H1 (cell line): ENCODE data around the gene PRR35. TPM values are rescaled to one million over a fixed set of nuclear protein-coding genes. Genes with fewer than 3 reads are reported as not detected.

Experiments
- CTCF ChIA-PET: fragments of 300-600 bp; sonication (Branson Sonifier 250); formaldehyde crosslinking; loops from one replicate; lab custom pipeline; 2021; ENCODE audit not compliant: partially characterized antibody; lab: Charles Lee
- POLR2A ChIA-PET: fragments of 300-600 bp; sonication (Branson Sonifier 250); formaldehyde crosslinking; loops from one replicate; lab custom pipeline; 2021; ENCODE audit warnings: inconsistent platforms; ENCODE audit not compliant: partially characterized antibody; lab: Charles Lee
- DNase-seq, 2 experiments: peaks; one replicate each; pipeline versions ENCODE4 v3.0.0 to v3.0.0-alpha.2; 2010 to 2022; ENCODE audit warnings: low spot score in 2 of 2, low read depth in 1 of 2, mixed read lengths in 1 of 2
- FAIRE-seq: peaks from 2 replicates; lab custom pipeline; 2011; peaks lifted over from hg19 to GRCh38; lab: Jason Lieb, UNC
- H2AFZ ChIP-seq: 2 replicates; pipeline ENCODE4 v1.8.1; 2012; ENCODE audit warnings: low read length, inconsistent platforms
- H2AK5ac ChIP-seq: 2 replicates; pipeline ENCODE4 v1.6.1; 2013; ENCODE audit warnings: low read depth, low read length
- H2BK120ac ChIP-seq: replicated peaks from 2 replicates; pipeline ENCODE3; 2013; ENCODE audit warnings: low read depth, low read length, inconsistent platforms
- H2BK12ac ChIP-seq: 2 replicates; pipeline ENCODE4 v1.6.1; 2013; ENCODE audit warnings: low read depth, low read length
- H2BK15ac ChIP-seq: 2 replicates; pipeline ENCODE4 v1.6.1; 2013; ENCODE audit warnings: low read length
- H2BK20ac ChIP-seq: 2 replicates; pipeline ENCODE4 v1.6.1; 2013; ENCODE audit warnings: low read length
- H2BK5ac ChIP-seq: 2 replicates; pipeline ENCODE4 v1.6.1; 2013; ENCODE audit warnings: low read depth, low read length
- H3K14ac ChIP-seq: 2 replicates; pipeline ENCODE4 v1.6.1; 2013; ENCODE audit warnings: inconsistent platforms; ENCODE audit not compliant: insufficient read length
- H3K18ac ChIP-seq: 2 replicates; pipeline ENCODE4 v1.6.1; 2013; ENCODE audit warnings: low read length; ENCODE audit errors: extremely low read depth
- H3K23ac ChIP-seq: 2 replicates; pipeline ENCODE4 v1.6.1; 2013; ENCODE audit warnings: inconsistent platforms; ENCODE audit not compliant: insufficient read length
- H3K23me2 ChIP-seq: 2 replicates; pipeline ENCODE4 v1.6.1; 2013; ENCODE audit warnings: low read depth, low read length
- H3K27ac ChIP-seq: 2 replicates; pipeline ENCODE4 v1.6.1; 2011; ENCODE audit warnings: low read depth, low read length, inconsistent platforms
- H3K27me3 ChIP-seq, 4 experiments: replicated peaks in 1 of 4; 1 replicate in 1 of 4; 2 replicates in 3 of 4; pipeline versions ENCODE4 v1.6.1 to v1.8.1; 2011 to 2013; ENCODE audit warnings: low read length in 3 of 4, mild to moderate bottlenecking in 3 of 4, inconsistent platforms in 2 of 4, mixed read lengths in 2 of 4, moderate library complexity in 1 of 4; ENCODE audit not compliant: control insufficient read depth in 3 of 4, insufficient read depth in 3 of 4; ENCODE audit errors: extremely low read depth in 1 of 4
- H3K36me3 ChIP-seq, 4 experiments: 2 replicates each; pipeline versions ENCODE4 v1.6.1 to v1.8.1; 2011 to 2013; ENCODE audit warnings: mild to moderate bottlenecking in 4 of 4, low read length in 3 of 4, moderate library complexity in 2 of 4, control low read depth in 1 of 4, inconsistent platforms in 1 of 4; ENCODE audit not compliant: insufficient read depth in 4 of 4, control insufficient read depth in 2 of 4
- H3K4ac ChIP-seq: replicated peaks from 2 replicates; pipeline ENCODE3; 2013; ENCODE audit warnings: low read length, low read depth, mixed read lengths, inconsistent platforms; ENCODE audit not compliant: insufficient read length
- H3K4me1 ChIP-seq, 4 experiments: replicated peaks in 1 of 4; 1 replicate in 1 of 4; 2 replicates in 3 of 4; pipeline versions ENCODE4 v1.6.1 to v1.8.1; 2011 to 2013; ENCODE audit warnings: low read length in 3 of 4, inconsistent platforms in 2 of 4, mixed read lengths in 1 of 4; ENCODE audit not compliant: insufficient read depth in 4 of 4, control insufficient read depth in 3 of 4
- H3K4me2 ChIP-seq, 2 experiments: 2 replicates each; pipeline versions ENCODE4 v1.6.1 to v1.8.1; 2011 to 2013; ENCODE audit warnings: low read depth in 2 of 2, low read length in 2 of 2, control low read depth in 1 of 2, inconsistent platforms in 1 of 2, mild to moderate bottlenecking in 1 of 2; ENCODE audit not compliant: insufficient read depth in 1 of 2
- H3K4me3 ChIP-seq, 4 experiments: fragments of 200-600, 300-600 bp in 1 of 4; sonication (generic), shearing (Covaris generic), sonication (Bioruptor Twin) in 1 of 4; 2 replicates each; pipeline versions ENCODE4 v1.5.1 to v1.8.1; 2011 to 2016; ENCODE audit warnings: low read length in 4 of 4, low read depth in 3 of 4, control low read depth in 2 of 4, inconsistent platforms in 2 of 4, mild to moderate bottlenecking in 2 of 4, mixed read lengths in 1 of 4, moderate library complexity in 1 of 4; ENCODE audit not compliant: insufficient read depth in 2 of 4; ENCODE audit errors: extremely low read depth in 1 of 4
- H3K56ac ChIP-seq: replicated peaks from 2 replicates; pipeline ENCODE3; 2013; ENCODE audit warnings: low read depth, mild to moderate bottlenecking, mixed read lengths, low read length, inconsistent platforms; ENCODE audit not compliant: insufficient read length
- H3K79me1 ChIP-seq: 2 replicates; pipeline ENCODE4 v1.6.1; 2013; ENCODE audit warnings: low read depth, low read length, control low read depth
- H3K79me2 ChIP-seq, 2 experiments: 2 replicates each; pipeline versions ENCODE4 v1.6.1 to v1.8.1; 2012 to 2013; ENCODE audit warnings: low read length in 2 of 2, mild to moderate bottlenecking in 2 of 2, inconsistent platforms in 1 of 2; ENCODE audit not compliant: insufficient read depth in 2 of 2, control insufficient read depth in 1 of 2
- H3K9ac ChIP-seq, 4 experiments: replicated peaks in 1 of 4; 1 replicate in 1 of 4; 2 replicates in 3 of 4; pipeline versions ENCODE4 v1.6.1 to v1.8.1; 2011 to 2013; ENCODE audit warnings: low read depth in 3 of 4, low read length in 3 of 4, control low read depth in 2 of 4, mild to moderate bottlenecking in 2 of 4, moderate library complexity in 2 of 4, inconsistent platforms in 1 of 4; ENCODE audit errors: extremely low read depth in 1 of 4
- H3K9me3 ChIP-seq, 2 experiments: 2 replicates each; pipeline versions ENCODE4 v1.6.1 to v1.8.1; 2012 to 2013; ENCODE audit warnings: mild to moderate bottlenecking in 2 of 2, moderate library complexity in 2 of 2, control low read depth in 1 of 2, inconsistent platforms in 1 of 2, low read depth in 1 of 2, low read length in 1 of 2, mixed read lengths in 1 of 2; ENCODE audit not compliant: insufficient read depth in 2 of 2
- H4K20me1 ChIP-seq, 2 experiments: replicated peaks in 1 of 2; 2 replicates each; pipeline versions ENCODE3 to v1.8.1; 2011 to 2013; ENCODE audit warnings: inconsistent platforms in 2 of 2, low read length in 2 of 2, mild to moderate bottlenecking in 1 of 2; ENCODE audit not compliant: insufficient read depth in 2 of 2, control insufficient read depth in 1 of 2
- H4K5ac ChIP-seq: 2 replicates; pipeline ENCODE4 v1.6.1; 2013; ENCODE audit warnings: low read length, low read depth, mixed read lengths, inconsistent platforms; ENCODE audit not compliant: insufficient read length
- H4K8ac ChIP-seq: 2 replicates; pipeline ENCODE4 v1.8.0; 2013; ENCODE audit warnings: mild to moderate bottlenecking, moderate library complexity, low read length, inconsistent platforms; ENCODE audit not compliant: insufficient read depth; ENCODE audit errors: extremely low read depth
- H4K91ac ChIP-seq: replicated peaks from 2 replicates; pipeline ENCODE3; 2013; ENCODE audit warnings: low read length, mixed read lengths, inconsistent platforms; ENCODE audit not compliant: insufficient read length
- ATF2 ChIP-seq: IDR thresholded peaks from 2 replicates; pipeline ENCODE4 v1.6.1; 2012; ENCODE audit warnings: low read length, inconsistent platforms
- HDAC2 ChIP-seq, 2 experiments: fragments of 300-600 bp in 1 of 2; sonication (generic) in 1 of 2; IDR thresholded peaks; 2 replicates each; pipeline ENCODE4 v1.6.1; 2011 to 2012; ENCODE audit warnings: low read depth in 2 of 2, low read length in 2 of 2, mild to moderate bottlenecking in 2 of 2, moderate library complexity in 2 of 2, borderline replicate concordance in 1 of 2, inconsistent platforms in 1 of 2
- MAFK ChIP-seq: IDR thresholded peaks from 2 replicates; pipeline ENCODE4 v1.6.1; 2012; ENCODE audit warnings: low read depth, mild to moderate bottlenecking, improper control_type of control experiment, low read length
- NRF1 ChIP-seq: IDR thresholded peaks from 2 replicates; pipeline ENCODE4 v1.6.1; 2011; ENCODE audit warnings: mild to moderate bottlenecking, low read depth, low read length, improper control_type of control experiment
- SIN3A ChIP-seq, 2 experiments: IDR thresholded peaks in 1 of 2; conservative IDR thresholded peaks in 1 of 2; 2 replicates each; pipeline ENCODE4 v1.6.1; 2011 to 2012; ENCODE audit warnings: low read length in 2 of 2, improper control_type of control experiment in 1 of 2, low read depth in 1 of 2, mild to moderate bottlenecking in 1 of 2
- SIX5 ChIP-seq: IDR thresholded peaks from 2 replicates; pipeline ENCODE4 v1.6.1; 2011; ENCODE audit warnings: mild to moderate bottlenecking, low read depth, low read length
- SP2 ChIP-seq: IDR thresholded peaks from 2 replicates; pipeline ENCODE4 v1.6.1; 2012; ENCODE audit warnings: mild to moderate bottlenecking, low read length, inconsistent platforms
- SRF ChIP-seq: IDR thresholded peaks from 2 replicates; pipeline ENCODE4 v1.6.1; 2011; ENCODE audit warnings: mild to moderate bottlenecking, low read depth, low read length, moderate library complexity
- WGBS, 2 experiments: shearing (Covaris generic) in 1 of 2; methylation state at CpG; one replicate each; pipeline versions ENCODE4 v1.1.6 to v1.1.7; 2013 to 2015; ENCODE audit warnings: low lambda C conversion rate in 2 of 2, mixed read lengths in 2 of 2, inconsistent platforms in 1 of 2, low coverage in 1 of 2, missing lambda C conversion rate in 1 of 2; ENCODE audit not compliant: insufficient replicate concordance in 2 of 2, insufficient coverage in 1 of 2, insufficient read length in 1 of 2; ENCODE audit errors: extremely low coverage in 1 of 2, missing lambda C conversion rate in 1 of 2; 5-methylcytosine and 5-hydroxymethylcytosine counted together
- polyA plus RNA-seq, 7 experiments: library from polyadenylated mRNA; depleted of rRNA in 3 of 7; stranded (reverse) in 5 of 7; unstranded in 2 of 7; fragments of >200 nt in 5 of 7; fragments of 200-250 nt in 2 of 7; gene quantifications; 1 replicate in 5 of 7; 2 replicates in 1 of 7; 4 replicates in 1 of 7; pipeline versions ENCODE4 v1.2.1 to v1.2.3, GENCODE V29; 2011 to 2013; ENCODE audit warnings: missing spikeins in 2 of 7, mixed read lengths in 2 of 7
- total RNA-seq: library from RNA; stranded (reverse); fragmentation: NEBNext Ultra II Directional; extraction: Animal tissue kit (Norgen Biotek cat#: 25700); gene quantifications from 2 replicates; pipeline ENCODE4 v1.2.1, GENCODE V29; 2021

Gene PRR35
- total and polyA plus RNA-seq, 2 of the 8 experiments (the other 6 are each of a cell fraction or from before 2014, with no cell fraction given) = 0.38 to 0.50 TPM

GRCh38 chr16:567373-568256 lies 7.4 kb downstream of the PRR35 start:
- H4K8ac ChIP-seq = peak overlapping the region; percentile 28
- peak overlapping the region; percentile 50; the same call in 1 of the 2 replicates for H2BK12ac ChIP-seq
- H3K79me1 ChIP-seq = no peaks in the 10 kb centered on the region; the same call in none of the 2 replicates
- no peak overlapping the region for H3K9ac ChIP-seq
- H3K4me2 ChIP-seq = 0 out of 4 replicates have a peak overlapping the region, but pooled peaks of 1 of the 2 experiments have one; percentile 53
- CTCF ChIA-PET = interaction anchor here (0.7 to 2.3 kb wide), 9 partner anchors 9 to 100 kb away, joined by 3 to 14 read pairs (median 4); no protein-coding TSS in a partner anchor
- peak overlapping the region; percentile 91 for H4K91ac ChIP-seq
- no peaks in the 10 kb centered on the region for H3K27me3 ChIP-seq
- WGBS, 2 experiments = 92% methylated on average over 33 of the region's 35 CpGs; no CpG with 5 or more reads in 1 of the 2 experiments
- H2BK5ac ChIP-seq = 0 out of 2 replicates have a peak overlapping the region, but pooled peaks have one; percentile 66
- POLR2A ChIA-PET = interaction anchor here (0.6 to 7.9 kb wide), 14 partner anchors 8 to 239 kb away, joined by 3 to 58 read pairs (median 4); partner anchors contain the start of genes CAPN15, METTL26, WDR24 and WFIKKN1
- H3K9me3 ChIP-seq = no peaks in the 10 kb centered on the region
- H3K56ac ChIP-seq = no peak overlapping the region
- H3K18ac ChIP-seq = peak overlapping the region; percentile 71
- H3K4me1 ChIP-seq = peaks cover 0 to 27% (median 12%) of the 10 kb centered on the region in 4 experiments; a peak in 5 of 7 replicates
- peaks cover 0 to 9% of the 10 kb centered on the region in 2 experiments; a peak in 1 of 4 replicates for H3K79me2 ChIP-seq
- no peak for DNase-seq
- peaks cover 9% of the 10 kb centered on the region; the same call in 1 of the 2 replicates for H3K23me2 ChIP-seq
- H3K14ac ChIP-seq = no peak overlapping the region
- H4K5ac ChIP-seq = peak overlapping the region; percentile 0
- H2BK20ac ChIP-seq = peak overlapping the region; percentile 72; the same call in 1 of the 2 replicates
- peaks cover 0 to 6% of the 10 kb centered on the region in 2 experiments for H4K20me1 ChIP-seq
- peak overlapping the region; percentile 54 for H2BK120ac ChIP-seq
- H2BK15ac ChIP-seq = peak overlapping the region; percentile 97; the same call in 1 of the 2 replicates
- H3K4me3 ChIP-seq = 0 out of 8 replicates have a peak overlapping the region, but pooled peaks of 1 of the 4 experiments have one; percentile 20
- H2AFZ ChIP-seq = no peak overlapping the region
- no peak overlapping the region for H3K23ac ChIP-seq
- H3K36me3 ChIP-seq = no peaks in the 10 kb centered on the region
- no peak overlapping the region for H3K27ac ChIP-seq
- H3K4ac ChIP-seq = peak overlapping the region; percentile 57
- peak overlapping the region; percentile 28; the same call in 1 of the 2 replicates for H2AK5ac ChIP-seq
- FAIRE-seq = no peak
- TF ChIP-seq MAFK (no peak), ATF2 (no peak), NRF1 (no peak), SIX5 (no peak), SP2 (no peak), HDAC2 (IDR thresholded peaks at IDR 0.05; ENCODE audit: borderline replicate concordance in 1 of 2, low read depth in 2 of 2, low read length in 2 of 2) (no peak), SRF (no peak), SIN3A (conservative IDR thresholded peaks at IDR 0.05 in 1 of 2, IDR thresholded peaks at IDR 0.05 in 1 of 2; ENCODE audit: low read depth in 1 of 2, low read length in 2 of 2) (no peak)
